Fibroblast of pulmonary artery (primary cell): ENCODE results near the gene CTU2.

Source experiments
- DNase-seq: peaks from one replicate; pipeline ENCODE4 v3.0.0-alpha.2; 2010; ENCODE audit warnings: low read depth
- H3K4me3 ChIP-seq: replicated peaks from 2 replicates; pipeline ENCODE4 v1.5.1; 2011; ENCODE audit warnings: low read depth, mild to moderate bottlenecking, control low read depth, low read length, moderate library complexity
- CTCF ChIP-seq: IDR thresholded peaks from 2 replicates; pipeline ENCODE4 v1.5.1; 2011; ENCODE audit warnings: mild to moderate bottlenecking, control low read depth, low read length, inconsistent platforms; ENCODE audit errors: missing control alignments

The CTU2 gene

GRCh38 chr16:88701581-88702370 is 4.5 kb upstream of the CTU2 start:
- no peak overlapping the region for H3K4me3 ChIP-seq
- DNase-seq = no peak
- no peak for TF ChIP-seq CTCF

- no peak for DNase-seq
- no peak overlapping the region for H3K4me3 ChIP-seq
- no peak for TF ChIP-seq CTCF
Observed at GRCh38 chr16:88702371-88703210, 3.7 kb upstream of the CTU2 start.

- DNase-seq = no peak
- no peak overlapping the region for H3K4me3 ChIP-seq
- TF ChIP-seq CTCF = no peak
Observed at GRCh38 chr16:88703486-88704309, 2.6 kb upstream of the CTU2 start.

GRCh38 chr16:88705076-88705684 is 1.1 kb upstream of the CTU2 start:
- DNase-seq = no peak
- peak overlapping the region; percentile 91 for H3K4me3 ChIP-seq
- TF ChIP-seq CTCF = no peak

GRCh38 chr16:88705801-88706228 is 488 bp upstream of the CTU2 start:
- DNase-seq = no peak
- TF ChIP-seq CTCF = no peak

More at GRCh38 chr16:88705801-88706228, 488 bp upstream of the CTU2 start:
- peak overlapping the region; percentile 91 for H3K4me3 ChIP-seq
